K562 (cell line): Measurements from ENCODE around the gene SIPA1L2.

Source experiments
- ETV6 ChIP-seq, 3 experiments: fragments of 150-350 bp in 1 of 3; sonication (generic) in 1 of 3; formaldehyde crosslinking in 1 of 3; IDR thresholded peaks; 2 replicates each; pipeline versions ENCODE4 v1.6.1 to v1.8.0; 2014 to 2022; ENCODE audit warnings: borderline replicate concordance in 2 of 3, low read depth in 2 of 3, antibody characterized with exemption in 1 of 3, low read length in 1 of 3, mild to moderate bottlenecking in 1 of 3, missing genetic modification reagents in 1 of 3
- FOXK2 ChIP-seq, 2 experiments: fragments of 450-650 bp; IDR thresholded peaks in 1 of 2; conservative IDR thresholded peaks in 1 of 2; 2 replicates each; pipeline ENCODE4 v1.6.1; 2016; ENCODE audit warnings: low read depth in 2 of 2, mild to moderate bottlenecking in 1 of 2
- HNRNPLL ChIP-seq: fragments of 200-400 bp; formaldehyde crosslinking; IDR thresholded peaks from 2 replicates; pipeline ENCODE4 v1.6.1; 2017; ENCODE audit warnings: low read length, low read depth, mild to moderate bottlenecking; ENCODE audit not compliant: poor library complexity, severe bottlenecking
- ILK ChIP-seq: fragments of 450-650 bp; IDR thresholded peaks from 2 replicates; pipeline ENCODE4 v1.6.1; 2016; ENCODE audit warnings: missing genetic modification characterization, low read depth, mild to moderate bottlenecking, missing compliant biosample characterization, moderate library complexity, borderline replicate concordance
- NFATC3 ChIP-seq: fragments of 450-650 bp; IDR thresholded peaks from 2 replicates; pipeline ENCODE4 v1.6.1; 2017; ENCODE audit warnings: mild to moderate bottlenecking
- SMAD2 ChIP-seq: fragments of 150-350 bp; IDR thresholded peaks from 2 replicates; pipeline ENCODE4 v1.6.1; 2014; ENCODE audit warnings: low read depth, mild to moderate bottlenecking, low read length
- SP1 ChIP-seq: sonication (generic); formaldehyde crosslinking; IDR thresholded peaks from 2 replicates; pipeline ENCODE4 v1.8.1; 2022; ENCODE audit warnings: mild to moderate bottlenecking, missing genetic modification reagents

DNA sequence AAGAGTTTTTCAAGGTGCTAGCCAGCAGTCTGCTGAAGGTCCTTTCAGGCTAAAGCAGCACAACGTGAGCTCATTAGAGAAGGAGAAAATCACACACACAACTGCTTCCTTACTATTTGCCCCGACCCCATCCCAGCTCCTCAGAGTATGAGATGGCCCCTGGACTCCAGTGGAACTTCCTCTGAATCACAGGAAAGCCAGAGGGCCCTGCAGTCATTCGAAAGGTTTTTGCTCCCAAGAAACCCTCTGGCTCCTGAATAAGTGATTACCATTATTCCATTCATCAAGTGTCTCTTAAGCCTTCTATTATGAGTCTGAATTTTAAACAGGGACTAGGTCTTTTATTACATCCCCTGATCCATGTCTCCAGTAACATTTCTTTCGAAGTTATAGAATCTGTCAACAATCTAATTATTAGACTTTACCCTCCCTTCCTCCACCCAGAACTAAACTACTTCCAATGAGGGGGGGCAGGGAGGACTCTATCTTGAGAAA lies 14.6 kb downstream of the SIPA1L2 start:
- TF ChIP-seq FOXK2 (conservative IDR thresholded peaks at IDR 0.05 in 1 of 2, IDR thresholded peaks at IDR 0.05 in 1 of 2; ENCODE audit: low read depth in 2 of 2) (no peak), NFATC3 (no peak), ETV6 (IDR thresholded peaks at IDR 0.05; ENCODE audit: borderline replicate concordance in 1 of 2, low read depth in 2 of 2, low read length in 1 of 2) (no peak), ETV6 (CRISPR knock-in tag; IDR thresholded peaks at IDR 0.05; ENCODE audit: borderline replicate concordance) (no peak), SMAD2 (no peak), ILK (tag) (no peak), HNRNPLL (no peak), SP1 (CRISPR knock-in tag) (no peak)
